ENCODE results near the gene PROCA1.
A peak's percentile ranks its signal among the peaks of the same experiment; 100 is the strongest.

GRCh38 chr17:28746611-28747050, 34.9 kb upstream of the PROCA1 start:
- TF ChIP-seq CTCF (IDR thresholded peaks at IDR 0.05) (peak in 1 of 6 experiments; percentile 13), POLR2A (IDR thresholded peaks at IDR 0.05) (peak in 1 of 2 donors; percentile 52)
